Suppressor macrophage treated with lipopolysaccharide for 1 hour (primary cell): ENCODE measurements around the gene DRC7.
A peak's percentile ranks its signal among the peaks of the same experiment; 100 is the strongest.
"Not testable (repeated sequence)": the region's sequence is repeated elsewhere in the genome, so short reads cannot be mapped to it uniquely, and the experiment has no call there.

Experiments
- DNase-seq, 3 donors: peaks; one replicate each; pipeline ENCODE4 v3.0.0-alpha.2; 2020 to 2022

DRC7 gene

DNA sequence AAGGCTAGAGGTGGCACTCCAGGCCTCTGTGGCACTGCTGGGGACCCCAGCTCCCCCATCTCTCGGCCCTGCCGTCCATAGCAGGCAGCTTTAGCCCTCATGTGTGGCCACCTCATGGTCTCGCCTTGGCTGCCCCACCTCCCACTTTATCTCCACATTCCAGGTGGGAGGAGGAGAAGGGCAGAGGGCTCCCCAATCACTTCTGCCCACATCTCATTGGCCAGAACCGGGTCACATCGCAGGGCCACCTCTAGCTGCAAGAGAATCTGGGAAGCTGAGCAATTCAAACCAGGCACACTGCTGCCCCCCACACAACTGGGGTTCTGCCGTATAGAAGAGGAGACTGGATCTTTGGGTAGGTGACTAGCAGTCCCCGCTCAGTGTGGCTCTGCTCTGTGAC, 1.6 kb downstream of the DRC7 start:
- no peak for DNase-seq

DNA sequence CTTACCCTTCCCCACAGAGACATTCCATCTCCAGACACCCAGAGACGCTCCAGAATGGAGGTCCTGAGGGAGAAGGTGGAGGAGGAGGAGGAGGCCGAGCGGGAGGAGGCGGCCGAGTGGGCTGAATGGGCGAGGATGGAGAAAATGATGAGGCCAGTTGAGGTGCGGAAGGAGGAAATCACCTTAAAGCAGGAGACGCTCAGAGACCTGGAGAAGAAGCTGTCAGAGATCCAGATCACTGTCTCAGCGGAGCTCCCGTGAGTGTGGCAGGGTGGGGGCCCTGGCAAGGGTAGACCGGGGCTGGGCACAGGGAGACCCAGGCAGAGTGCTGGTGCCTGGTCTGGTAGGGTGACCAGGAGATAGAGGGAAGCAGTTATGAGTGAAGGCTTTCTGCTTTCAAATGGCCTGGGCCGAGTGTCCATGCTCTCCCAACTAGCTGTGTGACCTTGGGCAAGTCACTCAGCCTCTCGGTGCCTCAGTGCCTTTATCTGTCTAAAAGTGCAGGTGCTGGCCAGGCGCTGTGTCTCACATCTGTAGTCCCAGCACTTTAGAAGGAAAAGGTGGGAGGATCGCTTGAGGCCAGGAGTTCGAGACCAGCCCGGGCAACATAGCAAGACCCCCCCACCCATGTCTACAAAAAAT, 3.4 kb downstream of the DRC7 start:
- DNase-seq: no peak

DNA sequence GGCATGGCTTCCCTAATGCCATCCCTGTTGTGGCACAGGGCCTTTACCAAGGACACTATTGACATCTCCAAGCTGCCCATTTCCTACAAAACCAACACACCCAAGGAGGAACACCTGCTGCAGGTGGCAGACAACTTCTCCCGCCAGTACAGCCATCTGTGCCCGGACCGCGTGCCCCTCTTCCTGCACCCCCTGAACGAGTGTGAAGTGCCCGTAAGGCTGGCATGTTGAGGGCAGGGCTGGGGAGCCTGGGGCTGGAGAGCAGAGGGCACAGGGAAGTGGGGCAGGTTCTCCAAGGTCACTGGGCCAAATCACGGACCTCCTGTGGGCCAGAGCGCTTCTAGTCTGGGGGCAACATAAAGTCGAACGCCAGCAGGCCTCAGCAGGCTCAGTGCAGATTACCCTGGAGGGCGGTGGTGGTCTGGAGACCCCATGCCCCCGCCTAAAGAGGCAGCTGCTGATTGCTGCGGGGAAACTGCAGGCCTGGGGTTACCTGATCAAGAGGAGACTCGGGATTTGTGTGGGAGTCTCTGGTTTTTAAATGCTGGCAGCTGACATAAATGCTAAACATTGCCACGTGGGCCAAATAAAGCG, 4.3 kb downstream of the DRC7 start:
- no peak for DNase-seq

DNA sequence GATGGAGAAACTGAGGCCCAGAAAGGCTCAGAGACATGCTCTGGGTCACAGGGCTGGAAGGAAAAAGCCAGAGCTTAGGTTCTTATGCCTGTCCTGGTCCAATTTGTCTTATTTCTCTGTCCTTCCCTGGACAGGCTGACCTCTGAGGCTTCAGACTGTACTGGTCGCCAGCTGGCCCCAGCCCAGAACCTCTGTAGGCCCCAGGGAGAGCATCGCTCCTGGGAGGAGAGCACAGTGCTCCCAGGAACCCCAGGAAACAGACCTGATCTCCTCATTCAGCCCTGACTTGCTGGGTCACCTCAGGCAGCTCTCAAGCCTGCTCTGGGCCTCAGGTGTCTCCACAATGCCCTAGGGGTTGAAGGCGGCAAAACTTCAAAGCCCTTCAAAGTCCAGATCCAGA, 4.9 kb downstream of the DRC7 start:
- no peak for DNase-seq

DNA sequence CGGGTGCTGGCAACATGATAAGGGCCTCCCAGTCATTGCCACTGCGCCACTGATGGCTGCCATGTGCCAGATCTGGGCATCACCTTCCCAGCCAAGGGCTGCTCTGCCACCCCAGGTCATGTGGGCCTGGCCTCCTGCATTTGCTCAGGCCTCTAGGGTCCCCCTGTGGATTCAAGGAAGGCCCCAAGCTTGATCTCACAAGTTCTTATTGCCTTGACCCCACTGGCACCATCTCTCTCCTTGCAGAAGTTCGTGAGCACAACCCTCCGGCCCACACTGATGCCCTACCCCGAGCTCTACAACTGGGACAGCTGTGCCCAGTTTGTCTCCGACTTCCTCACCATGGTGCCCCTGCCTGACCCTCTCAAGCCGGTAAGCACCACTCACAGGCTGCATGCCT, 5.3 kb downstream of the DRC7 start:
- DNase-seq: no peak

DNA sequence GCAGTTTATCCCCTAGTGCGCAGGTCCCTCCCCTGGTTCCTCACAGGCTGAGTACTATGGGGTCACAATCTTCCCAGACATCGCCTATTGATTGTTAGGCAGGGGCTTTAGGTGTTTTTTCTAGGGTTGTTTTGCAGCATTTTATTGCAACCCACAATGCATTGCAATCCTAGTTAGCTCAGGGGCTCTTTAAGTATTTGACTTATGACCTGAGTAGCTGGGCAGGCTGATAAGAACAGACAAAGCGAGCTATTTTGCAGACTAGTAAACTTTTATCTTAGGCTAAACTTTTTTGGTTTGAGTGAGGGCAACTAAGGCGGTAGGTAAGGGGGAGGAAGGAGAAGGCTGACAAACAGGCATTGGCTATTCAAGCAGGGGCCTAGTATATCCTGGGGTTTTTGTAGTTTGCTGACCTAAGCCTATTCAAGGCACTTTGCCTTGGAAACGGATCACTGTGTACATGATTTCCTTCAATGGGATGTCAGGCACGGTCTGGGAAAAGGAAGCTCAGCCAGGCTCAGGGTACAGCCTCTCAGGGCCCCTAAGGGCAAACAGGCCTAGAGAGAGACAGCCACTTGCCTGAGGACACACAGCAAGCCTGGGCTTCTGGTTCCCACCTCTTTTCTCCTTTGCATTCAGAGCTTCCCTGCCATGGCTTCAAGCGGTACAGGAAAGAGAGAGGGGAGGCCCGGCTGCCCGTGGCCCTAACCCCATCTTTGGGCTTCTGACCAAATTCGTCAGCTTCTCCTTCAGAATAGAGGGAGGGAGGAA, 6.4 kb downstream of the DRC7 start:
- DNase-seq: no peak

DNA sequence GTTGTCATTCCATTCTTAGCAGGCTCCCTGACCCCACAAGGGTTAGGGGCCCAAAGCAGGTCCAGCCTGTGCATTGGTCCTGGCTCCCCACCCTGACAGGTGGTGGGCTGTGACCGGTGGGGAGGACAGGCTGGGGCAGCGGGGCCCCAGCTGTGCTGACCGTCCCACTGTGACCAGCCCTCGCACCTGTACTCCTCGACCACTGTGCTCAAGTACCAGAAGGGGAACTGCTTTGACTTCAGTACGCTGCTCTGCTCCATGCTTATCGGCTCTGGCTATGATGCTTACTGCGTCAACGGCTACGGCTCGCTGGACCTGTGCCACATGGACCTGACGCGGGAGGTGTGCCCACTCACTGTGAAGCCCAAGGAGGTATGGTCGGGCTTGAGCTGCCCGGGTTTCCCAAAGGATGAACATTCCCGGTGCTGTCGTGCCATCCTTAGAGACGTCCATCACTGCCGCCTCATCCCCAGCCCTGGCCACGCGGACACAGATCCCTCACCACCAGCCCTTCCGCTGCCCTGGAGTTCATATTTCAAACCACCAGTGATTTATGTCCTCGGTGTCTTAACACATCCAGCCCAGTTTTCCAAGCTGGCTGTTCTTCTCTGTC, 7.3 kb downstream of the DRC7 start:
- DNase-seq: no peak

DNA sequence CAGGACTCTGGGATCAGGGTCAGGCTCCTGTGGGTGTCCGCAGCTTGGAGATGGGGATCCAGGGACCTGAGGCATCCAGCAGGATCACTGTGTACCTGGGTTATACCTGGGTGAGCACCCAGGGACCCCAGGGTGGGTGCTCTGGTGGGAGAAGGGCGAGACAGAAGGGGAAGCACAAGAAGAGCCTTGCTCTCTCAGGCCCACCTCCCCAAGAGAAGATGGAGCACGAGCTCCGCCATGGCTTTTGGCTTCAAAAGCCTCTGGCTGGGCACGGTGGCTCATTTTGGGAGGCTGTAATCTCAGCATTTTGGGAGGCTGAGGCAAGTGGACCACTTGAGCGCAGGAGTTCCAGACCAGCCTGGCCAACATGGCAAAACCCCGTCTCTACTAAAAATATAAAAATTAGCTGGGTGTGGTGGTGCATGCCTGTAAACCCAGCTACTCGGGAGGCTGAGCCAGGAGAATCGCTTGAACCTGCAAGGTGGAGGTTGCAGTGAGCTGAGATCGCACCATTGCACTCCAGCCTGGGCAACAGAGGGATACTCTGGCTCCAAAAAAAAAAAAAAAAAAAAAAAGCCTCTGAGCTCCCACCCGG, 8.9 kb downstream of the DRC7 start:
- DNase-seq: no peak

DNA sequence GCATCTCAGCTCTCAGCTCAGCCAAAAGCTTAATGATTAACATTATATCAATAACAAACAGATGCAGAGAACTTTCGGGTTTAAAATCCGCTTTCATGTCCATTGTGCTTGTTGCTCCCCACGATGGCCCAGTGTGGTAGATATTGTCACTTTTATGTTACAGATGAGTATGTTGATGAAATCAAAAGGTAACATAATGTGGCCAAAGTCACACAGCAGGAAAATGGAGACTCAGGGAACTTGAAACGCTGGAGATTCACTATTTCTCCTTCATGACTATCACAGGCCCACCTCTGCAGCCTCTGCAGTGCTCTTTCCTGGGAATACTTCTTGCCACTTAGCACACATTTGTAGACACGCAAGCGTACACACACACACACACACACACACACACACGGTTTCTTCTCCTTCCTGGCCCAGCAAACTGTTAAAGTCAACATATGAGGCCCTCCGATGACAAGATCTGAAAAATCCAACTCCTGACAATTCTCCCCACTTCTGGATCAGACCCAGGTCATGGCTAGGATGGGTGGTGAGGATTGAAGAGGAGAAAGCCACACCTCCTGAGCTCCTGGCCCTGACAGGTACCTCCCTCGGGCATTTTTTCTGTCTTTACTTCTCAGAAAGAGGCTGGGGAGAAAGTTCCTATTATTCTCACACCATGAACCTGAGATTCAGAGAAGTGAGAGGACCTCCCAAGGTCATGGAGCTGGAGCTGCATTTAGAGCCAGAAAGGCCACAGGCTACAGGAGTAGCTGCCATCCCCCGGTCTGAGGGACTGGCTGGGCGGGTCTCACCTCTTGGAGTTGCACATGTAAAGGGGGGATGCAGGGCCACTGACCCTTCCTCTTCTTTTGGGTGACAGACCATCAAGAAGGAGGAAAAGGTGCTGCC, 9.7 kb downstream of the DRC7 start:
- DNase-seq: no peak

DNA sequence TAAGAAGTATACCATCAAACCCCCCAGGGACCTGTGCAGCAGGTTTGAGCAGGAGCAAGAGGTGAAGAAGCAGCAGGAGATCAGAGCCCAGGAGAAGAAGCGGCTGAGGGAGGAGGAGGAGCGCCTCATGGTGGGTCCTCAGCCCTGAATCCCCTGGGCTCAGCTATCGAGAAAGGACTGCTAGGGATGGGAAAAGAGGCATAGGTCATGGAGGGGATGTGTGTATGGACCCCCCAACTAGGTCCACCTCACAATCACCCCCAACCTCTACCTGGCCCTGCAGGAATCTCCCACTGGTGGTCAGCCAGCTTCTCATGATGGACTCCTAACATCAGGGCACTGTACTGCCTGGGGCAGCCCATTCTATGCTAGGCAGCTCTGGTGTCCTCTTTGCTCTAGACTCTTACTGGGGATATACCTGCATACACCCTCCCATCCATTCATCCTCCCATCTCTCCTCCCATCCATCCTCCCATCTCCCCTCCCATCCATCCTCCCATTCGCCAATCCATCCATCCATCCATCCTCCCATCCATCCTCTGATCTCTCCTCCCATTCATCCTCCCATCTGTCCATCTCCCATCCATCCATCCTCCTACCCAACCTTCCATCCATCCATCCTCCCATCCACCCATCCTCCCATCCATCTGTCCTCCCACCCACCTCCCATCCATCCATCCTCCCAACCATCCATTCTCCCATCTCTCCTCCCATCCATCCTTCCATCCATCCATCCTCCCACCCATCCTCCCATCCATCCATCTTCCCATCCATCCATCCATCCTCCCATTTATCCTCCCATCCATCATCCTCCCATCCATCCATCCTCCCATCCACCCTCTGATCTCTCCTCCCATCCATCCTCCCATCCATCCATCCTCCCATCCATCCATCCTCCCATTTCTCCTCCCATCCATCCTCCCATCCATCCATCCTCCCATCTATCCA, 10.6 kb downstream of the DRC7 start:
- no peak for DNase-seq

DNA sequence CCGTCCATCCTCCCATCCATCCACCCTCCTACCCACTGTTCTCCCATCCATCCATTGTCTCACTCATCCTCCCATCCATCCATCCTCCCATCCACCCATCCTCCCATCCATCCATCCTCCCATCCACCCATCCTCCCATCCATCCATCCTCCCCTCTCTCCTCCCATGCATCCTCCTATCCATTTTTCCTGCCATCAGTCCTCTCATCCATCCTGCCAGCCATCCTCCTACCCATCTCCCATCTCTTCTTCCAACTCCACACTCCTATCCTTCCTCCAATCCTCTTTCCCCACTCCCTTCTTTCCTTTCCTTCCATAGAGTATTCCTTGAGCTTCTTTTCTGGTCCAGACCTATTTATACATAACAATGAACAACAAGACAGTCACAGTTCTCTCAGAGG, 12.1 kb downstream of the DRC7 start:
- DNase-seq: no peak

DNA sequence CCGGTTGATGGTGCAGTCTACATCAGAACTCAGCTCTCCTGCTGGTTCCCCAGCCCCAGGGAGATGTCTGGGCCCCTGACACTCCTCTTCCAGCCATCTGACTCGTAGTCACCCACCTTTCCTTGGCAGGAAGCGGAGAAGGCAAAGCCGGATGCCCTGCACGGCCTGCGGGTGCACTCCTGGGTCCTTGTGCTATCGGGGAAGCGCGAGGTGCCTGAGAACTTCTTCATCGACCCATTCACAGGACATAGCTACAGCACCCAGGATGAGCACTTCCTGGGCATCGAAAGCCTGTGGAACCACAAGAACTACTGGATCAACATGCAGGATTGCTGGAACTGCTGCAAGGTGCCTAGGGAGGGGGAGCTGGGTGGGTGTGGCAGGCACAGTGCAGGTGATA, 12.7 kb downstream of the DRC7 start:
- DNase-seq: no peak

DNA sequence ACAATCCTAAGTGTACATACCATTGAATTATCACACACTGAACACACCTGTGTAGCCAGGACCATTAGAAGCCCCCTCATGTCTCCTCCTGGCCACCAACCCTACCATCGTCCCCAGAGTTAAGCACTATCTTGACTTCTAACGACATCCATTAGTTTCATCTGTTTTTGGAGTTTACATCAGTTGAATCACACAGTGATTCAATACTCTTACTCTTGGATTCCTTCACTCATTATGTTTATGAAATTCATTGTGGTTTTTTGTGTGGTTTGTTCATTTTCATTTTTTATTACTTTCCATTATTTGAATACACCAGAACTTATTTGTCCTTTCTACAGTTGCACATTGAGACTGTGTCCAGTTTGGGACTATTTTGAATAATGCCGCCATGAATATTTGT, 13.6 kb downstream of the DRC7 start:
- DNase-seq: no peak

DNA sequence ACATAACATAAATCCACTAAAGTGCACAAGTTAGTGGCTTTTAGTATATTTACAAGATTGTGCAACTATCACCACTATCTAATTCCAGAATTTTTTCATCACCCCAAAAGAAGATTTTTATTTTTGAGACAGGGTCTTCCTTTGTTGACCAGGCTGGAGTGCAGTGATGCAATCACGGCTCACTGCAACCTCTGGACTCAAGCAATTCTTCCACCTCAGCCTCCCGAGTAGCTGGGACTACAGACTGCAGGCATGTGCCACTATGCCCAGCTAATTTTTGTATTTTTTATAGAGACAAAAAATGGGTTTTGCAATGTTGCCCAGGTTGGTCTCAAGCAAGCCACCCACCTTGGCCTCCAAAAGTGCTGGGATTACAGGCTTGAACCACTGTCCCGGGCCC, 15.1 kb downstream of the DRC7 start:
- no peak for DNase-seq

DNA sequence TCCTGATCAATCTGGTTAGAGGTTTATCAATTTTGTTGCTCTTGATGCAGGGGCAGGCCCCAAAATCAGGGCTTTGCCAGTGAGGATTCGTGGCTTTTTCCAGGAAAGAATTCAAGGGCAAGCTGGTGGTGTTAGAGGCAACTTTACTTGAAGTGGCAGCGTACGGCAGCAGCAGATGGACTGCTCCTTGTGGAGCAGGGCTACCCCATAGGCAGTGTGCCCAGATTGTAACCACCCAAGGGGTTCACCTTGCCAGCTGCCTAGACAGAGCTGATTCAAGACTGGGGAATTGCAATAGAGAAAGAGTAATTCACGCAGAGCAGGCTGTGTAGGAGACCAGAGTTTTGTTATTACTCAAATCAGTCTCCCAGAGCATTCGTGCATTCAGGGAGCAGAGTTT, 16.7 kb downstream of the DRC7 start:
- no peak for DNase-seq

DNA sequence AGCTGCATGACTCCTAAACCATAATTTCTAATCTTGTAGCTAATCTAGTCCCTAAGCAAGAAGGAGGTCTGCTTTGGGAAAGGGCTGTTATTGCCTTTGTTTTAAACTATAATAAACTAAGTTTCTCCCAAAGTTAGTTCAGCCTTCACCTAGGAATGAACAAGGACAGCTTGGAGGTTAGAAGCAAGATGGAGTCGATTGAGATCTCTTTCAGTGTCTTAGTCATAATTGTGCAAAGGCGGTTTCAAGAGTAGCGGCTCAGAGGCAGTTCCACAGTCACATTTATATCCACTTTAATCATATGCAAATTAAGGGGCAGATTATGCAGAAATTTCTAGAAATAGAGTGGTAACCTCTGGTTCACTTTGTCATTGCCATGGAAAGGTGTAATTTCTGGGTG, 17.4 kb downstream of the DRC7 start:
- DNase-seq: no peak

DNA sequence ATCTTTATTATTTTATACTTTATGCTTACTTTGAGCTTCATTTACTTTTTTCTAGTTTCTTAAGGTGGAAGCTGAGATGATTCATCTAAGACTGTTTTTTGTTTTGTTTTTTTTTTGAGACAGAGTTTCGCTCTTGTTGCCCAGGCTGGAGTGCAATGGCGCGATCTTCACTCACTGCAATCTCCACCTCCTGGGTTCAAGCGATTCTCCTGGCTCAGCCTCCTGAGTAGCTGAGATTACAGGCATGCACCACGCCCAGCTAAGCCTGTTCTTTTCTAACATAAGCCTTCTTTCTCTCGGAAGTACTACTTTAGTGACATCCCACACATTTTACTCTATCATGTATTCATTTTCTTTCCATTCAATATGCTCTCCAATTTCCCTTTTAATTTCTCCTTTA, 18.0 kb downstream of the DRC7 start:
- not testable (repeated sequence) for DNase-seq

DNA sequence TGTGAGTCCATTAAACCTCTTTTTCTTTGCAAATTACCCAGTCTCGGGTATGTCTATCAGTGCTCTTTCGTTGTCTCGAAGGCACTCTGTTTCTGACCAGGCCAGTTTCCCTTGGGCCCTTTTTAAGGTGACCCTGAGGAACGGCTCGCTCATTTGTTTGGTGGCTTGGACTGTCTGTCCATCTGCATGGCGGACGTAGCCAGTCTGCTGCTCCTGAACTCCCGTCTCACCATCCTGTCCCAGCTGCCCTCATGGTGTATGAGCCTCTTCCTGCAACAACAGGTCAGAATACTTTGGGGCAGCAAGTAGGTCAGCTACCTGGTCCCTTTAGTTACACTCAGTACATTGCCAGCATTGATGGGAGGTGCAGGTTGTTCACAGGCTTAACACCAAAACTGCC, 19.0 kb downstream of the DRC7 start:
- no peak for DNase-seq

DNA sequence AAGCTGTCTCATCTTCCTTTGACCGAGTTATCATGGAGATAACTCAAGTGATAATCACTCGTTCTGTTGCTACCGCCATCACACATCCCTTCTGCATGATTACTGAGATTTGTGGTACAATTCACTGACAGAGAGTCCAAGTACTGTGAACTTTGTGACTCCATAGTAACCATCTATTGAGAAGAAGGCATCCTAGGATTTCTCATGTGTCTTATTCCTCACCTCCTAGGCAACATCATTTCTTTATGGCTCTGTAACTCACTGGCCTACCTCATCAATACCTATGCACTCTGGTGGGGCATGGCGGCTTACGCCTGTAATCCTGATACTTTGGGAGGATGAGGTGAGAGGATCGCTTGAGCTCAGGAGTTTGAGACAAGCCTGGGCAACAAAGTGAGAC, 19.4 kb downstream of the DRC7 start:
- DNase-seq: no peak

DNA sequence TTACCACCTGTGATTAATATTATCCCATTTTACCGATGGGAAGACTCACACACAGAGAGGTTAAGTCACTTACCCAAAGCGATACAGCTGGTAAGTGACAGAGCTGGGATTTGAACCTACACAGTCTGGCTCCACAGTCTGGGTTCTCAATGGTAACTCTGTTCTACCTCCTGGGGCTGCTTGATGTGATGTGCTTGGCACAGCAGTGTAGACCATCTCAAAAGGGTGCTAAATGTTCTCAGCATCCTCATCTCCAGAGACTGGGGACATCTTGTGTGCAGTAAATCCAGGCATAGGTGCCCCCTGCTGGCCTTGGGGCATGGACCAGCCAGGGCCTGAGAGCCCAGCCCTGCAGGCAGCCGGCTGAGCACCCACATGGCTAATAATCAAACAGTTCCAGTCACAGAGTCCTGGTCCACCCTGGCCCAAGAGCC, 25.6 kb downstream of the DRC7 start:
- peak; percentile 65 to 84 (median 78) for DNase-seq
